ENCODE measurements around the gene CLK2. TPM values are rescaled to one million over a fixed set of nuclear protein-coding genes. Genes with fewer than 3 reads are reported as not detected.
A peak's percentile ranks its signal among the peaks of the same experiment; 100 is the strongest.

The CLK2 gene
- total and polyA plus RNA-seq, 2 donors (not counting 1 experiment from before 2014, with no cell fraction given), result 26.8 to 34.0 TPM

DNA sequence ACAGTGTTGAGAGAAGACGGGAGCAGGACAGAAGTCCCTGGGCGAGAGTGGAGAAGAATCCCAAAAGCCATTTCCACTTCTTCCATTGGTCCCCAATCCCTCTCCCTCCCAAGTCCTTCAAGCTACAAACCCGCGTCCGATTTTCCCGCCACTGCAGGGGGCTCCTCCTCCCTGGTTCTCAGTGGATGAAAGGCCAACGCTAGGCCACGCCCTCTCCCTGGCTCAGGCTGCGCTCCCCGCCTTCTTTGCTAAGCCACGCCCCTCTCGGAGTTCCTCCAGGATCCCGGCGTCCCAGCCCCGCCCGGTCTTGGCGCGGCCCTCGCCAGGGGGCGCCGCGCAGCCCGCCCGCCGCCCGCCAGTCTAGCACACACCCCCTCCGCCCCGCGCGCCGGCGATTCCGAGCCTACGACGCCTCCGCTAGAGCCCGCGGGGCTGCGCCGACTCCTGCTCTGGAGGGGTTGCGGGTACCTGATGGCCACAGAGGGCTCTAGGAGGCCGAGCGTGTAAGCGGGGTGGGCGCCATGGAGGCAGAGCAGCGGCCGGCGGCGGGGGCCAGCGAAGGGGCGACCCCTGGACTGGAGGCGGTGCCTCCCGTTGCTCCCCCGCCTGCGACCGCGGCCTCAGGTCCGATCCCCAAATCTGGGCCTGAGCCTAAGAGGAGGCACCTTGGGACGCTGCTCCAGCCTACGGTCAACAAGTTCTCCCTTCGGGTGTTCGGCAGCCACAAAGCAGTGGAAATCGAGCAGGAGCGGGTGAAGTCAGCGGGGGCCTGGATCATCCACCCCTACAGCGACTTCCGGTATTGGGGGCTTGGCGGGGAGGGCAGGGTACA is 4.0 kb upstream of the CLK2 start, which contains the start of gene HCN3:
HCN3 (plus strand) TSS at position 394 of the 832 bp plus-strand sequence; CDS start at position 522, 128 bp downstream.
- H3K9ac ChIP-seq (ENCODE audit: insufficient read depth, low read length), result peak within 1 kb of the TSS; percentile 49
- H3K36me3 ChIP-seq (ENCODE audit: control insufficient read depth, insufficient read depth, low read length), result no peaks in the 10 kb centered on the region
- DNase-seq (ENCODE audit: low read depth in 2 of 2), result peak; percentile 85 to 96

GRCh38 chr1:155272466-155273342 is 600 bp downstream of the CLK2 start:
- Histone ChIP-seq H2AFZ (ENCODE audit: low read length) (peak overlapping the region; percentile 56), H3K27me3 (ENCODE audit: control insufficient read depth, insufficient read depth, low read length) (no peaks in the 10 kb centered on the region), H3K79me2 (ENCODE audit: control insufficient read depth, insufficient read depth, low read length) (peaks cover 25% of the 10 kb centered on the region), H3K9me3 (ENCODE audit: control insufficient read depth, insufficient read depth, low read depth, low read length) (no peaks in the 10 kb centered on the region), H3K9ac (ENCODE audit: insufficient read depth, low read length) (peak overlapping the region; percentile 78), H4K20me1 (ENCODE audit: control insufficient read depth, extremely low read depth, insufficient read depth, low read length) (no peaks in the 10 kb centered on the region), H3K4me2 (ENCODE audit: extremely low read depth, insufficient read depth, low read length) (peak overlapping the region; percentile 92), H3K4me1 (ENCODE audit: control insufficient read depth, extremely low read depth, insufficient read depth, low read length) (peaks cover 5% of the 10 kb centered on the region), H3K27ac (ENCODE audit: insufficient read depth, low read length) (peak overlapping the region; percentile 74), H3K4me3 (replicated peaks in 1 of 4; ENCODE audit: control extremely low read depth in 1 of 4, insufficient read depth in 1 of 4, low read depth in 3 of 4, low read length in 4 of 4) (peak overlapping the region; percentile 38 to 75 (median 65)), H3K36me3 (ENCODE audit: control insufficient read depth, insufficient read depth, low read length) (peaks cover 17% of the 10 kb centered on the region)
- peak; percentile 56 to 75 for DNase-seq (ENCODE audit: low read depth in 2 of 2)
- TF ChIP-seq CTCF (conservative IDR thresholded peaks at IDR 0.05 in 1 of 2, IDR thresholded peaks at IDR 0.05 in 1 of 2; ENCODE audit: low read depth in 1 of 2, low read length in 2 of 2) (no peak), EZH2 (IDR thresholded peaks at IDR 0.05; ENCODE audit: low read length, missing control alignments) (no peak)

More for the DNA sequence above, 4.0 kb upstream of the CLK2 start, which contains the start of gene HCN3:
- H3K27ac ChIP-seq (ENCODE audit: insufficient read depth, low read length), result no peak within 1 kb of the TSS
- peaks cover 9% of the 10 kb centered on the region for H3K4me1 ChIP-seq (ENCODE audit: control insufficient read depth, extremely low read depth, insufficient read depth, low read length)
- H3K4me2 ChIP-seq (ENCODE audit: extremely low read depth, insufficient read depth, low read length), result peak within 1 kb of the TSS; percentile 83
- no peaks in the 10 kb centered on the region for H4K20me1 ChIP-seq (ENCODE audit: control insufficient read depth, extremely low read depth, insufficient read depth, low read length)
- H2AFZ ChIP-seq (ENCODE audit: low read length), result peak within 1 kb of the TSS; percentile 63
- no peaks in the 10 kb centered on the region for H3K27me3 ChIP-seq (ENCODE audit: control insufficient read depth, insufficient read depth, low read length)
- H3K79me2 ChIP-seq (ENCODE audit: control insufficient read depth, insufficient read depth, low read length), result peaks cover 6% of the 10 kb centered on the region
- H3K9me3 ChIP-seq (ENCODE audit: control insufficient read depth, insufficient read depth, low read depth, low read length), result no peaks in the 10 kb centered on the region
- peak; percentile 28 to 29 for TF ChIP-seq CTCF (conservative IDR thresholded peaks at IDR 0.05 in 1 of 2, IDR thresholded peaks at IDR 0.05 in 1 of 2; ENCODE audit: low read depth in 1 of 2, low read length in 2 of 2)
- TF ChIP-seq EZH2 (IDR thresholded peaks at IDR 0.05; ENCODE audit: low read length, missing control alignments), result no peak
- H3K4me3 ChIP-seq (replicated peaks in 1 of 4; ENCODE audit: control extremely low read depth in 1 of 4, insufficient read depth in 1 of 4, low read depth in 3 of 4, low read length in 4 of 4), result peak within 1 kb of the TSS; percentile 58 to 83 (median 67)

DNA sequence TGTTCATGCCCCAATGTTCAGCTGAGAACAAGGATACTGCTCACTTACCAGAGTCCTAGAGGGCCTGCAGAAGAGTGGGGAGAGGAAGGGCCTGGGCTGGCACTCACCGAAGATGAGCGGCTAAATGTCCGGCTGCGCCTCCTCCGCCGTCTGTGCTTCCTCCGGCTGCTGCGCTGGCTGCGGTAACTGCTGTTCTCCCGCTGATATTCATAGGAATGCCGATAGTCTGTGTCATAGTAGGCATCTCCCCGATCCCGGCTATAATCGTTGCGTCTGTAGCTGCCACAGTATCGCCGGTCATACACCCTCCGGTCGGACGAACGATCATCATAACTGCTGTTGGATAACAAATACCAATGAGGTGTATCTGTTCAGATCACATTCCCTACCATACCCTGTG is 3.9 kb downstream of the CLK2 start:
- Histone ChIP-seq H3K9ac (ENCODE audit: insufficient read depth, low read length) (no peak overlapping the region), H3K4me1 (ENCODE audit: control insufficient read depth, extremely low read depth, insufficient read depth, low read length) (peaks cover 2% of the 10 kb centered on the region), H3K27me3 (ENCODE audit: control insufficient read depth, insufficient read depth, low read length) (no peaks in the 10 kb centered on the region), H3K4me2 (ENCODE audit: extremely low read depth, insufficient read depth, low read length) (no peak overlapping the region), H3K36me3 (ENCODE audit: control insufficient read depth, insufficient read depth, low read length) (peaks cover 28% of the 10 kb centered on the region), H3K79me2 (ENCODE audit: control insufficient read depth, insufficient read depth, low read length) (peaks cover 25% of the 10 kb centered on the region), H3K4me3 (replicated peaks in 1 of 4; ENCODE audit: control extremely low read depth in 1 of 4, insufficient read depth in 1 of 4, low read depth in 3 of 4, low read length in 4 of 4) (no peak overlapping the region), H4K20me1 (ENCODE audit: control insufficient read depth, extremely low read depth, insufficient read depth, low read length) (no peaks in the 10 kb centered on the region), H3K27ac (ENCODE audit: insufficient read depth, low read length) (no peak overlapping the region), H3K9me3 (ENCODE audit: control insufficient read depth, insufficient read depth, low read depth, low read length) (no peaks in the 10 kb centered on the region), H2AFZ (ENCODE audit: low read length) (no peak overlapping the region)
- no peak for DNase-seq (ENCODE audit: low read depth in 2 of 2)
- TF ChIP-seq EZH2 (IDR thresholded peaks at IDR 0.05; ENCODE audit: low read length, missing control alignments) (no peak), CTCF (conservative IDR thresholded peaks at IDR 0.05 in 1 of 2, IDR thresholded peaks at IDR 0.05 in 1 of 2; ENCODE audit: low read depth in 1 of 2, low read length in 2 of 2) (no peak)

All from fibroblast of lung (primary cell).